Gastrocnemius medialis (tissue), 4 donors: ENCODE results near the gene MBIP.

Experiments used
- CTCF ChIP-seq, 5 experiments: fragments of 450-650 bp in 3 of 5; fragments of 200-600 bp in 2 of 5; sonication (generic) in 2 of 5; IDR thresholded peaks in 4 of 5; conservative IDR thresholded peaks in 1 of 5; 1 replicate in 4 of 5; 2 replicates in 1 of 5; pipeline ENCODE4 v1.5.1; 2016 to 2019; ENCODE audit warnings: antibody characterized with exemption in 5 of 5, mild to moderate bottlenecking in 3 of 5, moderate library complexity in 3 of 5
- POLR2A ChIP-seq, 2 donors: fragments of 450-650 bp; IDR thresholded peaks; one replicate each; pipeline ENCODE4 v1.6.1; 2017; ENCODE audit warnings: antibody characterized with exemption in 2 of 2, mild to moderate bottlenecking in 2 of 2, moderate library complexity in 2 of 2

GRCh38 chr14:36260970-36261640 is 59.3 kb downstream of the MBIP start:
- TF ChIP-seq CTCF (IDR thresholded peaks at IDR 0.05 in 4 of 5, conservative IDR thresholded peaks at IDR 0.05 in 1 of 5) (no peak), POLR2A (IDR thresholded peaks at IDR 0.05) (no peak)
